Measurements from ENCODE around the gene CBARP. TPM values are rescaled to one million over a fixed set of nuclear protein-coding genes. Genes with fewer than 3 reads are reported as not detected.
"Not testable (repeated sequence)": the region's sequence is repeated elsewhere in the genome, so short reads cannot be mapped to it uniquely, and the experiment has no call there.

Gene CBARP
- total RNA-seq, 4 donors from 2014 or later, result 0.58 to 1.0 (median 0.99) TPM; not detected in 1

GRCh38 chr19:1206150-1206863 lies 31.5 kb downstream of the CBARP start:
- no peak for DNase-seq (ENCODE audit: extremely low spot score)
- peaks cover 0 to 17% (median 5%) of the 10 kb centered on the region in 4 donors for H3K36me3 ChIP-seq
- peak overlapping the region; percentile 79 to 88 (median 84) for H3K27ac ChIP-seq (replicated peaks in 1 of 4)
- no peaks in the 10 kb centered on the region for H3K9me3 ChIP-seq
- intact Hi-C loops (cut with DNase I), result no loop called here
- no peaks in the 10 kb centered on the region for H3K27me3 ChIP-seq
- peaks cover 45 to 76% (median 70%) of the 10 kb centered on the region in 4 donors for H3K4me1 ChIP-seq
- 3% methylated on average over 20 of the region's 78 CpGs for WGBS
- peak overlapping the region; percentile 64 to 88 (median 78) for H3K4me3 ChIP-seq
- no peak for TF ChIP-seq POLR2AphosphoS5 (IDR thresholded peaks at IDR 0.05)
- no peak for TF ChIP-seq EP300 (IDR thresholded peaks at IDR 0.05)
- TF ChIP-seq POLR2A (IDR thresholded peaks at IDR 0.05; ENCODE audit: low read depth), result no peak
- TF ChIP-seq CTCF (IDR thresholded peaks at IDR 0.05), result no peak

- Histone ChIP-seq H3K27me3 (no peaks in the 10 kb centered on the region), H3K27ac (replicated peaks in 1 of 4) (peak within 1 kb of the TSS; percentile 79 to 89 (median 87)), H3K36me3 (peaks cover 0 to 8% (median 5%) of the 10 kb centered on the region in 4 donors), H3K4me1 (peaks cover 36 to 67% (median 61%) of the 10 kb centered on the region in 4 donors), H3K9me3 (no peaks in the 10 kb centered on the region), H3K4me3 (peak within 1 kb of the TSS; percentile 64 to 88 (median 78))
- intact Hi-C loops (cut with DNase I), result no loop called here
- TF ChIP-seq POLR2AphosphoS5 (IDR thresholded peaks at IDR 0.05) (peak; percentile 82 to 88), EP300 (IDR thresholded peaks at IDR 0.05) (no peak), CTCF (IDR thresholded peaks at IDR 0.05) (peak in 1 of 3 experiments; percentile 23)
- peak; percentile 99 for DNase-seq (ENCODE audit: extremely low spot score)
- 12% methylated on average over 27 of the region's 114 CpGs for WGBS
Observed at GRCh38 chr19:1205114-1206099, 32.4 kb downstream of the CBARP start, which contains the start of gene STK11. Gene STK11, plus strand, starts transcription at chr19:1205778. Its CDS starts 1,136 bp downstream, at chr19:1206914.

- H3K27me3 ChIP-seq; H3K9me3 ChIP-seq; intact Hi-C loops (cut with DNase I); H3K36me3 ChIP-seq; DNase-seq (ENCODE audit: extremely low spot score); H3K4me3 ChIP-seq; H3K27ac ChIP-seq (replicated peaks in 1 of 4): not testable (repeated sequence)
- H3K4me1 ChIP-seq, result peaks cover 5 to 23% (median 19%) of the 10 kb centered on the region in 4 donors
- WGBS, result 91% methylated on average over 4 of the region's 4 CpGs
Observed at GRCh38 chr19:1200614-1201013, 37.2 kb downstream of the CBARP start.

- intact Hi-C loops (cut with DNase I), result no loop called here
- peaks cover 0 to 18% (median 12%) of the 10 kb centered on the region in 4 donors for H3K4me1 ChIP-seq
- no peaks in the 10 kb centered on the region for H3K9me3 ChIP-seq
- no peak overlapping the region for H3K4me3 ChIP-seq
- no peak for TF ChIP-seq POLR2AphosphoS5 (IDR thresholded peaks at IDR 0.05)
- TF ChIP-seq EP300 (IDR thresholded peaks at IDR 0.05), result no peak
- no peak overlapping the region for H3K27ac ChIP-seq (replicated peaks in 1 of 4)
- H3K36me3 ChIP-seq, result no peaks in the 10 kb centered on the region
- WGBS, result 90% methylated on average over 10 of the region's 10 CpGs
- DNase-seq (ENCODE audit: extremely low spot score), result no peak
- no peaks in the 10 kb centered on the region for H3K27me3 ChIP-seq
Observed at GRCh38 chr19:1199531-1199930, 38.3 kb downstream of the CBARP start.

GRCh38 chr19:1189419-1189818 lies 48.4 kb downstream of the CBARP start:
- Histone ChIP-seq H3K36me3 (no peaks in the 10 kb centered on the region), H3K27ac (replicated peaks in 1 of 4) (no peak overlapping the region), H3K4me3 (no peak overlapping the region), H3K4me1 (peaks cover 0 to 4% (median 4%) of the 10 kb centered on the region in 4 donors), H3K27me3 (no peaks in the 10 kb centered on the region), H3K9me3 (no peaks in the 10 kb centered on the region)
- WGBS, result 81% methylated on average over 9 of the region's 9 CpGs
- no peak for TF ChIP-seq CTCF (IDR thresholded peaks at IDR 0.05)
- no peak for TF ChIP-seq POLR2A (IDR thresholded peaks at IDR 0.05; ENCODE audit: low read depth)
- no peak for TF ChIP-seq POLR2AphosphoS5 (IDR thresholded peaks at IDR 0.05)
- TF ChIP-seq EP300 (IDR thresholded peaks at IDR 0.05), result no peak
- intact Hi-C loops (cut with DNase I), result no loop called here
- no peak for DNase-seq (ENCODE audit: extremely low spot score)

All from esophagus muscularis mucosa (tissue), 4 donors.